Bronchial epithelial cell (primary cell): ENCODE results near the gene C10orf71. TPM values are rescaled to one million over a fixed set of nuclear protein-coding genes. Genes with fewer than 3 reads are reported as not detected.

Source experiments
- DNase-seq: peaks from one replicate; pipeline ENCODE4 v3.0.0-alpha.2; 2010; ENCODE audit warnings: low read depth
- FAIRE-seq: peaks from 2 replicates; lab custom pipeline; 2011; peaks lifted over from hg19 to GRCh38; lab: Jason Lieb, UNC
- H3K27me3 ChIP-seq: 2 replicates; pipeline ENCODE4 v1.5.1; 2011; ENCODE audit warnings: low read length; ENCODE audit not compliant: control insufficient read depth, insufficient read depth
- H3K36me3 ChIP-seq: 2 replicates; pipeline ENCODE4 v1.5.1; 2011; ENCODE audit warnings: low read length; ENCODE audit not compliant: control insufficient read depth, insufficient read depth
- H3K4me3 ChIP-seq: 2 replicates; pipeline ENCODE4 v1.5.1; 2011; ENCODE audit warnings: mild to moderate bottlenecking, low read depth, low read length, control low read depth
- total RNA-seq: library from RNA; depleted of rRNA; stranded (reverse); fragments of >200 nt; gene quantifications from 2 replicates; pipeline ENCODE4 v1.2.1, GENCODE V29; 2014
- TF ChIP-seq, protein P1 (sequence below): IDR thresholded peaks from 2 replicates; pipeline ENCODE4 v1.5.1; 2011; ENCODE audit warnings: mild to moderate bottlenecking, moderate library complexity, low read length, control low read depth, inconsistent platforms; ENCODE audit not compliant: insufficient read depth, severe bottlenecking

Gene C10orf71
- total RNA-seq, 1 donor from 2014 or later = not detected

DNA sequence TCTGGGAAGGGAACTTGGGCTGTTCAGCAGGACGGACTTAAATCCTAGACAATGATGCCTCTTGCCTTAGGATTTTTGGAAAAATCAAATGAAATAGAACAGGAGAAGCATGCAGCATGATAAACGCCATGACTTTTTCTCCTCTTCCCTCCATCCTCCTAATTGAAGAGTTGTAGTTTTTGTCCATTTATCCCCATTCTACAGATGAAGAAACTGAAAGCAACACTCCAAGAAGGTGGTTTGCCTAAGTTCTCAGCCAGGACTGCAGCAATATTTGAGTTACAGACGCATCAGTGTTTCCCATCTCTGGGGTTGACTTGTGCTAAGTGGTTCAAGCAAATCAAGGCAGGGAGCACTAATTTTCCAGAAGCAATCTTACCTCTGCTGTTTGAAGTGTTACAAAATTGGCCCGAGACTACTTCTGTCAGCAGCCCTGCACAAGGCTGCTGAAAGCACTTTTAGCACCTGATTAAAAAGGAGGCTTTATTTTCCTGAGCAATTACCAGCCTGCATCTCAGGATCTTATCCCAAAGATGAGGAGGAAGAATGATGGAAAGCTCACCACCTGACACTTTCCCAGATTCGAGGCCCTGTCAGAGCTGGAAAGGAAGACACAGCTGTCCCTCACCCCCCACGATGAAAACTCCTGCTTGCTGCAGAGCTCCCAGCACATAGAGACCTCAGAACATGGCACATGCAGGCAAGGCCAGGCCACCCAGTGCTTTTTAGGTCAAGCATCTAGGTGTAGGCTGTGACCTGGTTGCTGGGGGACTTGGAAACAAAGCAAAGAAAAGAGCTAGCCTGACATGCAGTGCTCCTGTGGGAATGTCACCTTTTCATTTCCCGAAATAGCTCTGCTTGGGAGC lies 19.7 kb upstream of the C10orf71 start:
- no peak overlapping the region for H3K4me3 ChIP-seq
- DNase-seq = no peak
- H3K27me3 ChIP-seq = no peaks in the 10 kb centered on the region
- FAIRE-seq = no peak
- TF ChIP-seq, protein P1, sequence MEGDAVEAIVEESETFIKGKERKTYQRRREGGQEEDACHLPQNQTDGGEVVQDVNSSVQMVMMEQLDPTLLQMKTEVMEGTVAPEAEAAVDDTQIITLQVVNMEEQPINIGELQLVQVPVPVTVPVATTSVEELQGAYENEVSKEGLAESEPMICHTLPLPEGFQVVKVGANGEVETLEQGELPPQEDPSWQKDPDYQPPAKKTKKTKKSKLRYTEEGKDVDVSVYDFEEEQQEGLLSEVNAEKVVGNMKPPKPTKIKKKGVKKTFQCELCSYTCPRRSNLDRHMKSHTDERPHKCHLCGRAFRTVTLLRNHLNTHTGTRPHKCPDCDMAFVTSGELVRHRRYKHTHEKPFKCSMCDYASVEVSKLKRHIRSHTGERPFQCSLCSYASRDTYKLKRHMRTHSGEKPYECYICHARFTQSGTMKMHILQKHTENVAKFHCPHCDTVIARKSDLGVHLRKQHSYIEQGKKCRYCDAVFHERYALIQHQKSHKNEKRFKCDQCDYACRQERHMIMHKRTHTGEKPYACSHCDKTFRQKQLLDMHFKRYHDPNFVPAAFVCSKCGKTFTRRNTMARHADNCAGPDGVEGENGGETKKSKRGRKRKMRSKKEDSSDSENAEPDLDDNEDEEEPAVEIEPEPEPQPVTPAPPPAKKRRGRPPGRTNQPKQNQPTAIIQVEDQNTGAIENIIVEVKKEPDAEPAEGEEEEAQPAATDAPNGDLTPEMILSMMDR = no peak
- H3K36me3 ChIP-seq = no peaks in the 10 kb centered on the region

DNA sequence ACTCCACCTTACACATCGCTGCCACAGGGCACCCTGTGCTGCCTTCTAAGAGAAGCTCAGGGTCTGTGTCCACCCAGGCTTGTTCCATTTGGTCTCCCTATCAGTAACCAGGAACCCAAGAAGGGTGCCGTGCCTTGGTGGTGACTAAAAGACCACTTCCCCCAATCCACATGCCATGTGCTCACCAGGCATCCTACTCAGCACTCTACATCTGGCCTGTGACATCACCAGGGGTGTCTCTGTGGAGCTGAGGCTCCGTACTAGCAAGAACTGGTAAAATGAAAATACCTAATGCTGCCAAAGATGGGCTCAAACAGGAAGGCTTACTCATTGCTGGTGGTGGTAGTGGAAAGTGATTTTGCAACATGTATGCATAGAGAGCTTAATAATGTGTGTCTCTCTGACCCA lies 19.0 kb upstream of the C10orf71 start:
- TF ChIP-seq, protein P1 = no peak
- Histone ChIP-seq H3K36me3 (no peaks in the 10 kb centered on the region), H3K4me3 (no peak overlapping the region), H3K27me3 (no peaks in the 10 kb centered on the region)
- DNase-seq = peak; percentile 26
- no peak for FAIRE-seq

DNA sequence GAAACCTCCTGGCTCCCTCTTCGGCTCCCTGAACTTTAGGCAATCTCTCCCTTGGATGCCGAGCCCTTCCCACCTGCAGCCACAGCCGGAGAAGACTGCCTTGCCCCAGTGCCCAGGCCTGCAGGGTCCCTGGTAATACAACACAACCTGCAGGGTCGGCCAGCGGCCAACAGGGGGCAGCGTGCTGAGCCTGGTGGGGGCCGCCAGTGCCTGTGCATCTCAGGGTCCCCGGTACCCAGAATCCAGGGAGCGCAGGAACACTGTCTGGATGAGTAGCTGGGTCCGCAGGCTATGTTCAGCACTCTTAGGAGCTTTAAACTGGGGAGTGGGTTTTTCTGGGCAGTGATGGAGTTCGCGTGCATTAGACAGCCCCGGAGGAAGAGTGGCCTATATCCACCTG lies 17.5 kb upstream of the C10orf71 start:
- Histone ChIP-seq H3K4me3 (no peak overlapping the region), H3K27me3 (no peaks in the 10 kb centered on the region), H3K36me3 (no peaks in the 10 kb centered on the region)
- TF ChIP-seq, protein P1 = no peak
- FAIRE-seq (no peak), DNase-seq (no peak)

DNA sequence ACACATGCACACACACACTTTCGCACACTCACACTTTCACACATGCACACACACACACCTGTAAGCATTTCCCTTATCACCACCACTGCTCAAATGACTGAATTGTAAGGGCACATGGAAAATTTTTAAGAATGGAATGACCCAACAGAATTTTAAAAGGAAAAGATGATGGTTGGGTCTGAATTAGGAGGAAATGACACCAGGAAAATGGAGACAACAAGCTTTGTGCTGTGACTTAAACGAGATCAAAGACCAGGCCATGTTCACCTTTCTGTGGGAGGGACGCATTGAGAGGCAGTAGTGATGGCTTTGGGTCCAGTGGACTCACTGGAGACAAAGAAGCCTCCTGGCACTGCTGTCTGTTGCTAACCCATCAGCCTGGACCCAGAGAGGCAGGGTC lies 16.7 kb upstream of the C10orf71 start:
- no peaks in the 10 kb centered on the region for H3K36me3 ChIP-seq
- DNase-seq (no peak), FAIRE-seq (peak; percentile 7)
- no peaks in the 10 kb centered on the region for H3K27me3 ChIP-seq
- no peak overlapping the region for H3K4me3 ChIP-seq
- TF ChIP-seq, protein P1 = no peak

DNA sequence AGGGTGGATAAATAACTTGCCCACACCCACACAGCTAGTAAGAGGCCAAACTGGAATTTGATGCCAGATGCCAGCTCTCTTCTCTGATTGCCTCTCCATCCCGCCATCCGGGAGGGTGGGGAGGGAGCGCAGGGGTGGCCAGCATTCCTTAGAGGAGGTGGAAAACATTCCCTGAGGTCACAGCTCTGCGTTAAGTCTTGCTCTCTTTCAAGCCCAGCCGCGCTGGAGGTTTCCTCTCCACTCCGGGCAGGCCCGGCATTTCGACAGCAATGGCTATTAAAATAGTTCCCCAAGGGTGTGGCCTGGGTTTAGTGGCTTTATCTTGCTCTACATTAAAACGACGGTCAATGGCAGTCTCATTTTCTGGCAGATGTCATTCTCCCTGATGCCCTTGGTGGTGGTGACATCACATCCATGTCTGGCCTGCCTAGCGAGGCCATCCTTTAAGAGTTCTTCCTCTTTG lies 16.1 kb upstream of the C10orf71 start:
- no peaks in the 10 kb centered on the region for H3K36me3 ChIP-seq
- TF ChIP-seq, protein P1 = no peak
- DNase-seq (no peak), FAIRE-seq (no peak)
- H3K4me3 ChIP-seq = no peak overlapping the region
- no peaks in the 10 kb centered on the region for H3K27me3 ChIP-seq
